ENCODE data around the gene LMX1B.

- no peak for TF ChIP-seq CREB5 (CRISPR knock-in tag; IDR thresholded peaks at IDR 0.05; ENCODE audit: low read depth)
- no peak for TF ChIP-seq PATZ1 (CRISPR knock-in tag; IDR thresholded peaks at IDR 0.05; ENCODE audit: borderline replicate concordance)
- TF ChIP-seq ESRRG (CRISPR knock-in tag; IDR thresholded peaks at IDR 0.05) = no peak
- TF ChIP-seq PPARA (CRISPR knock-in tag; IDR thresholded peaks at IDR 0.05; ENCODE audit: borderline replicate concordance) = no peak
- no peak for TF ChIP-seq ZFP30 (CRISPR knock-in tag; IDR thresholded peaks at IDR 0.05)
- TF ChIP-seq SNAI2 (CRISPR knock-in tag; IDR thresholded peaks at IDR 0.05) = no peak
- TF ChIP-seq OSR1 (CRISPR knock-in tag; IDR thresholded peaks at IDR 0.05) = no peak
- TF ChIP-seq ZNF70 (CRISPR knock-in tag; IDR thresholded peaks at IDR 0.05) = no peak
- TF ChIP-seq RARB (CRISPR knock-in tag; IDR thresholded peaks at IDR 0.05) = no peak
- TF ChIP-seq ZFP3 (CRISPR knock-in tag; IDR thresholded peaks at IDR 0.05) = no peak
- TF ChIP-seq TSHZ2 (CRISPR knock-in tag; IDR thresholded peaks at IDR 0.05) = no peak
Observed at GRCh38 chr9:126608551-126608950, 5.2 kb upstream of the LMX1B start.

Measured in SK-N-SH treated with all-trans-retinoic acid at 6 μM for 48 hours (cell line).